K562 (cell line): ENCODE results near the gene RCBTB1. TPM values are rescaled to one million over a fixed set of nuclear protein-coding genes. Genes with fewer than 3 reads are reported as not detected.

Source experiments
- ATAC-seq: fragments of 200-7000 bp; cut with Tn5 transposase; 3 replicates; pipeline ENCODE4 v1.9.1; 2020; ENCODE audit warnings: moderate library complexity
- BruUV-seq: library from RNA; stranded (reverse); fragments of 400-500 nt; replicated peaks from 2 replicates; lab custom pipeline; 2021; lab: Mats Ljungman, UMichigan
- CTCF ChIA-PET: fragments of 300-600 bp; formaldehyde crosslinking; extraction: SDS; loops from one replicate; lab custom pipeline; 2021; ENCODE audit warnings: low intra/inter-chr PET ratio; lab: Yijun Ruan, JAX
- POLR2A ChIA-PET: fragments of 300-600, 350-650 bp; sonication (Branson Sonifier 250); formaldehyde crosslinking; extraction: SDS; loops from one replicate; lab custom pipeline; 2021; ENCODE audit warnings: antibody characterized with exemption, inconsistent platforms; lab: Yijun Ruan, JAX
- DNase-seq, 4 experiments: peaks; one replicate each; pipeline versions ENCODE4 v3.0.0 to v3.0.0-alpha.2; 2011 to 2018; ENCODE audit warnings: low spot score in 3 of 4, mixed read lengths in 3 of 4; ENCODE audit errors: extremely low read depth in 1 of 4
- FAIRE-seq: peaks from 2 replicates; lab custom pipeline; 2011; peaks lifted over from hg19 to GRCh38; lab: Jason Lieb, UNC
- H2AFZ ChIP-seq: 2 replicates; pipeline ENCODE4 v1.6.0; 2011; ENCODE audit warnings: low read depth, low read length, control low read depth, inconsistent platforms
- H3K27ac ChIP-seq: fragments of 200-600 bp; 3 replicates; pipeline ENCODE4 v1.8.0; 2011; ENCODE audit warnings: low read depth, mild to moderate bottlenecking, control low read depth, inconsistent platforms, low read length, moderate library complexity, mixed read lengths; ENCODE audit errors: extremely low read depth
- H3K27me3 ChIP-seq, 2 experiments: fragments of 300-600 bp in 1 of 2; 2 replicates in 1 of 2; 3 replicates in 1 of 2; pipeline versions ENCODE4 v1.6.0 to v1.8.0; 2011; ENCODE audit warnings: inconsistent platforms in 2 of 2, low read length in 2 of 2, mild to moderate bottlenecking in 1 of 2, mixed read lengths in 1 of 2, moderate library complexity in 1 of 2; ENCODE audit not compliant: control insufficient read depth in 2 of 2, insufficient read depth in 2 of 2
- H3K36me3 ChIP-seq: fragments of 300-600 bp; 3 replicates; pipeline ENCODE4 v1.8.0; 2011; ENCODE audit warnings: mild to moderate bottlenecking, low read length, inconsistent platforms; ENCODE audit not compliant: control insufficient read depth, insufficient read depth
- H3K4me1 ChIP-seq, 2 experiments: fragments of 200-600 bp in 1 of 2; replicated peaks in 1 of 2; 2 replicates in 1 of 2; 3 replicates in 1 of 2; pipeline versions ENCODE4 v1.5.1 to v1.8.0; 2011; ENCODE audit warnings: inconsistent platforms in 2 of 2, low read length in 2 of 2, mild to moderate bottlenecking in 1 of 2, mixed read lengths in 1 of 2, moderate library complexity in 1 of 2; ENCODE audit not compliant: control insufficient read depth in 2 of 2, insufficient read depth in 2 of 2
- H3K4me2 ChIP-seq: 2 replicates; pipeline ENCODE4 v1.6.1; 2011; ENCODE audit warnings: low read length, control low read depth, inconsistent platforms, mixed read lengths; ENCODE audit not compliant: insufficient read depth
- H3K4me3 ChIP-seq: fragments of 200-600 bp; sonication (generic), shearing (Covaris generic); 2 replicates; pipeline ENCODE4 v1.5.1; 2016; ENCODE audit warnings: control low read depth, inconsistent platforms
- H3K79me2 ChIP-seq: fragments of 200-600 bp; 3 replicates; pipeline ENCODE4 v1.8.0; 2011; ENCODE audit warnings: low read length, inconsistent platforms; ENCODE audit not compliant: control insufficient read depth, insufficient read depth
- H3K9ac ChIP-seq, 2 experiments: 2 replicates each; pipeline versions ENCODE4 v1.6.0 to v1.6.1; 2011; ENCODE audit warnings: low read depth in 2 of 2, low read length in 2 of 2, control low read depth in 1 of 2, inconsistent platforms in 1 of 2, mild to moderate bottlenecking in 1 of 2, mixed read lengths in 1 of 2; ENCODE audit not compliant: insufficient read depth in 1 of 2
- H3K9me1 ChIP-seq: one replicate; pipeline ENCODE4 v1.6.0; 2011; ENCODE audit warnings: inconsistent platforms, mild to moderate bottlenecking, low read length, moderate library complexity; ENCODE audit not compliant: control insufficient read depth, insufficient read depth
- H3K9me3 ChIP-seq: replicated peaks from 2 replicates; pipeline ENCODE4 v1.5.1; 2011; ENCODE audit warnings: low read depth, low read length, inconsistent platforms; ENCODE audit not compliant: control insufficient read depth, insufficient read depth
- H4K20me1 ChIP-seq: replicated peaks from 2 replicates; pipeline ENCODE4 v1.6.1; 2011; ENCODE audit warnings: low read length, inconsistent platforms, mixed read lengths; ENCODE audit not compliant: control insufficient read depth, insufficient read depth
- ARID2 ChIP-seq: fragments of 450-650 bp; IDR thresholded peaks from 2 replicates; pipeline ENCODE4 v1.6.1; 2017; ENCODE audit warnings: antibody characterized with exemption, mild to moderate bottlenecking
- DMBX1 ChIP-seq: fragments of 250-450 bp; sonication (Bioruptor Pico); IDR thresholded peaks from 2 replicates; pipeline ENCODE4 v1.8.0; 2022; ENCODE audit warnings: inconsistent platforms, mild to moderate bottlenecking, moderate library complexity, borderline replicate concordance
- EP400 ChIP-seq: fragments of 450-650 bp; IDR thresholded peaks from 2 replicates; pipeline ENCODE4 v1.6.1; 2017; ENCODE audit warnings: antibody characterized with exemption, mild to moderate bottlenecking, moderate library complexity
- HMBOX1 ChIP-seq: sonication (generic); IDR thresholded peaks from 2 replicates; pipeline ENCODE4 v1.6.1; 2016
- HNRNPL ChIP-seq: fragments of 200-400 bp; formaldehyde crosslinking; IDR thresholded peaks from 2 replicates; pipeline ENCODE4 v1.6.1; 2017; ENCODE audit warnings: low read depth, mild to moderate bottlenecking, low read length
- NRF1 ChIP-seq, 2 experiments: fragments of 450-650 bp; IDR thresholded peaks in 1 of 2; conservative IDR thresholded peaks in 1 of 2; 2 replicates each; pipeline ENCODE4 v1.6.1; 2014; ENCODE audit warnings: mild to moderate bottlenecking in 2 of 2
- PCBP1 ChIP-seq: fragments of 200-400 bp; formaldehyde crosslinking; IDR thresholded peaks from 2 replicates; pipeline ENCODE4 v1.6.1; 2018; ENCODE audit warnings: mild to moderate bottlenecking, low read depth, low read length; ENCODE audit not compliant: poor library complexity, severe bottlenecking
- SETDB1 ChIP-seq: IDR thresholded peaks from one replicate; pipeline ENCODE4 v1.6.1; 2012; ENCODE audit warnings: low read length, control low read depth, inconsistent platforms
- SNIP1 ChIP-seq: fragments of 450-650 bp; IDR thresholded peaks from 2 replicates; pipeline ENCODE4 v1.7.1; 2017; ENCODE audit warnings: low read depth, mild to moderate bottlenecking
- ZNF175 ChIP-seq: fragments of 200-800 bp; sonication (Bioruptor generic); IDR thresholded peaks from 2 replicates; pipeline ENCODE4 v1.6.1; 2016; ENCODE audit warnings: low read depth, mild to moderate bottlenecking, missing genetic modification characterization, missing compliant biosample characterization
- ZNF239 ChIP-seq: fragments of 250-450 bp; sonication (Bioruptor Pico); IDR thresholded peaks from 2 replicates; pipeline ENCODE4 v1.4.0; 2020; ENCODE audit warnings: mild to moderate bottlenecking
- ZNF347 ChIP-seq: fragments of 450-650 bp; formaldehyde crosslinking; IDR thresholded peaks from 2 replicates; pipeline ENCODE4 v1.4.0; 2020; ENCODE audit warnings: low read depth, mild to moderate bottlenecking, moderate library complexity
- ZNF354B ChIP-seq: fragments of 250-450 bp; sonication (Bioruptor Pico); IDR thresholded peaks from 2 replicates; pipeline ENCODE4 v1.4.0; 2020
- ZNF695 ChIP-seq: fragments of 450-650 bp; formaldehyde crosslinking; IDR thresholded peaks from 2 replicates; pipeline ENCODE4 v1.4.0; 2020; ENCODE audit warnings: mild to moderate bottlenecking, moderate library complexity
- WGBS: fragments of 100-300 bp; shearing (Covaris generic); methylation state at CpG from one replicate; pipeline ENCODE4 v1.1.6; 2016; ENCODE audit warnings: low coverage, mixed read lengths; ENCODE audit not compliant: insufficient coverage; ENCODE audit errors: missing lambda C conversion rate; 5-methylcytosine and 5-hydroxymethylcytosine counted together
- in situ Hi-C: fragments of 300-500 bp; cut with MboI; formaldehyde crosslinking; loops from 4 replicates; pipeline ENCODE4 v1.15.0; 2018; ENCODE audit warnings: inconsistent platforms, mixed read lengths
- intact Hi-C: fragments of 100-400 bp; cut with micrococcal nuclease; formaldehyde crosslinking; loops from 2 replicates; pipeline ENCODE4 v1.14.2; 2022
- polyA plus RNA-seq, 8 experiments: library from polyadenylated mRNA; depleted of rRNA in 4 of 8; stranded (reverse) in 5 of 8; unstranded in 3 of 8; fragments of >200 nt; fragmentation: Nextera tagmentation in 2 of 8; fragmentation: Illumina TruSeq in 1 of 8; extraction: Ambion mirVana in 2 of 8; extraction: Trizol in 1 of 8; gene quantifications; 2 replicates each; pipeline versions ENCODE4 v1.2.1 to v1.2.3, GENCODE V29; 2011 to 2014; ENCODE audit warnings: inconsistent platforms in 1 of 8, missing spikeins in 1 of 8
- total RNA-seq, 7 experiments: library from RNA; depleted of rRNA in 6 of 7; stranded (reverse); fragments of >200 nt in 6 of 7; fragmentation: Illumina TruSeq in 2 of 7; extraction: Trizol in 2 of 7; gene quantifications; 2 replicates each; pipeline versions ENCODE4 v1.2.1 to v1.2.3, GENCODE V29; 2011 to 2021; ENCODE audit warnings: low replicate concordance in 1 of 7

Gene RCBTB1
- total and polyA plus RNA-seq, 9 of the 15 experiments (the other 6 are each of a cell fraction or from before 2014, with no cell fraction given) = 4.0 to 11.3 (median 8.4) TPM

DNA sequence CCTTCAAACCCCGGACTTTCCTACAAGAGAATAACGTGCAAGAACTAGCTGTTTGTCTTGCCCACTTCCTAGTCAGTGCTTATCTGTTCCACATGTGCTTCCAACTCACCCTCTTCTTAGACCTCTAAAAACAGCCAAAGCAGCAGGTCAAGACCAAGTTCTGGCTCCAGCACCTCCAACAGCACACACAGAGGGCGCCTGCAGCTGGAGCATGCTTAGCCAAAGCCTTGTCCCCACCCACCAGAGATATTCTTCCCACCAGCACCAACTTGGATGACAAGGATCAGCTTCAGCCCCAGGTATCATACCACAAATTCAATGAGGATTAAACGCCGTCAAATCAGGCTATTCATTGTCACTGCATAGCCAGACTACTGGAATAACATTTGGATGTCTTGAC is 17.9 kb downstream of the RCBTB1 start:
- FAIRE-seq (no peak), ATAC-seq (peak; percentile 88), DNase-seq (peak in 2 of 4 experiments; percentile 23 to 52)
- H3K4me1 ChIP-seq = peaks cover 0 to 2% of the 10 kb centered on the region in 2 experiments; a peak in 2 of 5 replicates
- intact Hi-C loops (no loop called here), in situ Hi-C loops (no loop called here)
- ChIA-PET CTCF (no interaction called here), POLR2A (no interaction called here)
- H3K9ac ChIP-seq = no peak overlapping the region; a peak in 1 of 4 replicates
- peak overlapping the region; percentile 33 for H3K4me2 ChIP-seq
- no peaks in the 10 kb centered on the region for H3K27me3 ChIP-seq
- peak overlapping the region; percentile 32 for H2AFZ ChIP-seq
- 18% methylated on average over 5 of the region's 5 CpGs for WGBS
- H3K36me3 ChIP-seq = peaks cover 7% of the 10 kb centered on the region; the same call in 2 of the 3 replicates
- no peaks in the 10 kb centered on the region for H3K9me1 ChIP-seq
- no peak overlapping the region for H3K27ac ChIP-seq
- H4K20me1 ChIP-seq = no peaks in the 10 kb centered on the region
- H3K9me3 ChIP-seq = no peaks in the 10 kb centered on the region
- no TSS peak for BruUV-seq
- H3K4me3 ChIP-seq = no peak overlapping the region
- no peaks in the 10 kb centered on the region for H3K79me2 ChIP-seq
- TF ChIP-seq DMBX1 = no peak
- peak; percentile 28 to 36; a peak in 1 of 4 replicates for TF ChIP-seq NRF1 (conservative IDR thresholded peaks at IDR 0.05 in 1 of 2, IDR thresholded peaks at IDR 0.05 in 1 of 2)
- no peak for TF ChIP-seq HNRNPL
- no peak for TF ChIP-seq SNIP1
- TF ChIP-seq ARID2 = no peak
- no peak for TF ChIP-seq ZNF354B (CRISPR knock-in tag)
- no peak for TF ChIP-seq SETDB1
- TF ChIP-seq ZNF239 (CRISPR knock-in tag) = no peak
- no peak for TF ChIP-seq ZNF347
- no peak for TF ChIP-seq ZNF175 (CRISPR knock-in tag)
- no peak for TF ChIP-seq ZNF695 (CRISPR knock-in tag)
- peak; percentile 30; the same call in 1 of the 2 replicates for TF ChIP-seq HMBOX1
- TF ChIP-seq PCBP1 = no peak
- TF ChIP-seq EP400 = no peak
